ENCODE data around the gene IL27RA.
A peak's percentile ranks its signal among the peaks of the same experiment; 100 is the strongest.

IL27RA gene

GRCh38 chr19:14090509-14091080 is 59.0 kb downstream of the IL27RA start, which contains the start of gene SAMD1:
Gene SAMD1, minus strand, starts transcription at chr19:14090751.
- DNase-seq: peak; percentile 64

- DNase-seq: peak; percentile 67
Measured at GRCh38 chr19:14091081-14091812, 59.7 kb downstream of the IL27RA start.

- peak; percentile 45 for DNase-seq
Measured at GRCh38 chr19:14091813-14092462, 60.4 kb downstream of the IL27RA start.

GRCh38 chr19:14093117-14093823 is 61.7 kb downstream of the IL27RA start:
- DNase-seq: no peak

- DNase-seq: no peak
Measured at GRCh38 chr19:14094854-14095253, 63.3 kb downstream of the IL27RA start.

- no peak for DNase-seq
Measured at GRCh38 chr19:14096272-14096992, 64.9 kb downstream of the IL27RA start.

GRCh38 chr19:14097532-14098151 is 66.1 kb downstream of the IL27RA start:
- DNase-seq: no peak

GRCh38 chr19:14101003-14101545 is 69.5 kb downstream of the IL27RA start:
- DNase-seq: no peak

- DNase-seq: no peak
Measured at GRCh38 chr19:14102102-14102696, 70.6 kb downstream of the IL27RA start.

GRCh38 chr19:14102756-14103155 is 71.2 kb downstream of the IL27RA start:
- DNase-seq: no peak

Measured in activated CD4-positive, CD25-positive, alpha-beta regulatory T cell treated with anti-CD3 and anti-CD28 coated beads, Interleukin-2, amount 50 U/mL, for 72 hours (primary cell).